Type B pancreatic cell (in vitro differentiated cells): Measurements from ENCODE around the gene DHRS7B. TPM values are rescaled to one million over a fixed set of nuclear protein-coding genes. Genes with fewer than 3 reads are reported as not detected.
"Not testable (repeated sequence)": the region's sequence is repeated elsewhere in the genome, so short reads cannot be mapped to it uniquely, and the experiment has no call there.

Experiments
- DNase-seq: peaks from one replicate; pipeline ENCODE4 v3.0.0; 2021; ENCODE audit warnings: mixed read lengths; ENCODE audit not compliant: unreplicated experiment; ENCODE audit errors: extremely low spot score
- H3K27ac Mint-ChIP-seq: 2 replicates; pipeline ENCODE4 v1.8.0; 2021; ENCODE audit warnings: mild to moderate bottlenecking, mixed read lengths
- H3K27me3 Mint-ChIP-seq: 2 replicates; pipeline ENCODE4 v1.8.0; 2021; ENCODE audit warnings: mixed read lengths
- H3K36me3 Mint-ChIP-seq: 2 replicates; pipeline ENCODE4 v1.8.0; 2021; ENCODE audit warnings: mixed read lengths
- H3K4me1 Mint-ChIP-seq: one replicate; pipeline ENCODE4 v1.8.0; 2021; ENCODE audit warnings: mixed read lengths; ENCODE audit not compliant: unreplicated experiment
- H3K4me3 Mint-ChIP-seq: 2 replicates; pipeline ENCODE4 v1.8.0; 2021; ENCODE audit warnings: mild to moderate bottlenecking, mixed read lengths
- H3K9me3 Mint-ChIP-seq: 2 replicates; pipeline ENCODE4 v1.8.0; 2021; ENCODE audit warnings: mixed read lengths
- CTCF ChIP-seq: fragments of 200-600 bp; sonication (generic); conservative IDR thresholded peaks from 2 replicates; pipeline ENCODE4 v1.5.0; 2021; ENCODE audit warnings: antibody characterized with exemption, mild to moderate bottlenecking
- total RNA-seq: library from RNA; stranded (reverse); gene quantifications from 2 replicates; pipeline ENCODE4 v1.2.1, GENCODE V29; 2021; ENCODE audit warnings: low replicate concordance

The DHRS7B gene
- total RNA-seq, 1 donor from 2014 or later, result 17.5 TPM

GRCh38 chr17:21140911-21141310 lies 14.1 kb downstream of the DHRS7B start:
- no peaks in the 10 kb centered on the region for H3K9me3 Mint-ChIP-seq
- no peak overlapping the region for H3K4me3 Mint-ChIP-seq
- no peak for DNase-seq
- H3K36me3 Mint-ChIP-seq, result peaks cover 13% of the 10 kb centered on the region
- H3K27ac Mint-ChIP-seq, result no peak overlapping the region
- H3K27me3 Mint-ChIP-seq, result no peaks in the 10 kb centered on the region
- TF ChIP-seq CTCF, result no peak
- H3K4me1 Mint-ChIP-seq, result no peaks in the 10 kb centered on the region

DNA sequence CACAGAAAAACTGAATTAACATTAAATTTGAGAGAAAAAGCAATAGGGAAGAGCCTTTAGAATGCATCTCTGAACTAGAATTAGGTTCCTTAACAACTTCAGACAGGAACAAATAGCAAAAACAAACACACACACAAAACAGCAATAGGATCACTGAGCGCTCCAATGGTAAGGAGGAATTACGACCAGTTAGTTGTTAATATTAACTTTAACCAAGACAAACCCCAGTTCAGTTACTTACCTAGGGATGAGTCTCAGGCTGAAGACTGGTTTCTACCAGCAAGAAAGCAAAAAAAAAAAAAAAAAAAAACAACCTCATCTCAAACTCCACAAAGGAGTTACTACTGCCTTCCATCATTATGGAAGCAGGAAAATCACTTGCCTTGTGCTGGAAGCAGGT lies 14.6 kb downstream of the DHRS7B start:
- no peaks in the 10 kb centered on the region for H3K27me3 Mint-ChIP-seq
- no peak overlapping the region for H3K4me3 Mint-ChIP-seq
- no peak for TF ChIP-seq CTCF
- no peak for DNase-seq
- no peaks in the 10 kb centered on the region for H3K4me1 Mint-ChIP-seq
- peaks cover 16% of the 10 kb centered on the region for H3K36me3 Mint-ChIP-seq
- H3K27ac Mint-ChIP-seq, result no peak overlapping the region
- no peaks in the 10 kb centered on the region for H3K9me3 Mint-ChIP-seq

- H3K27ac Mint-ChIP-seq, H3K27me3 Mint-ChIP-seq, DNase-seq, H3K9me3 Mint-ChIP-seq, H3K4me1 Mint-ChIP-seq, H3K4me3 Mint-ChIP-seq: not testable (repeated sequence)
- peaks cover 23% of the 10 kb centered on the region for H3K36me3 Mint-ChIP-seq
These were observed 15.3 kb downstream of the DHRS7B start for GRCh38 chr17:21142065-21142464.

DNA sequence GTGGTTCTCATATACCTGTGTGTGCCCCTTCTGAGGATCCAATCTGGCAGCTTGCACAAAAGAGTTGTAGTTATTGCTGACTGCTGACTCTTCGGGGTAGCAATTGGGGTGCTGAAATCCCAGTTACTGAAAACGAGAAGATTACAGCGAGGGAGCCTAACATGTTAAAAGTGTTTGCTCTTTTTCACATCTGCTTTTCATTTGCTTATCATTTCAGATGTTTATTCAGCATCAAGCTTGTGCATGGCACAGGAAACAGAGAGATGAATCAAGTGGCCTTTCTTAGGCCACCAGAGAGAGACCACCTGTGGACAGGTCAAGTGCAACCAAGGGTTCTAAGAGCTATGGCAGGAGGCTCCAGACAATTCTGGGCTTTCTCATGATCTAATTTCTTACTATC lies 16.9 kb downstream of the DHRS7B start:
- no peak overlapping the region for H3K27ac Mint-ChIP-seq
- peaks cover 30% of the 10 kb centered on the region for H3K36me3 Mint-ChIP-seq
- H3K9me3 Mint-ChIP-seq, result peaks cover 2% of the 10 kb centered on the region
- no peak for TF ChIP-seq CTCF
- no peak overlapping the region for H3K4me3 Mint-ChIP-seq
- DNase-seq, result no peak
- no peaks in the 10 kb centered on the region for H3K27me3 Mint-ChIP-seq
- H3K4me1 Mint-ChIP-seq, result no peaks in the 10 kb centered on the region

GRCh38 chr17:21144299-21144698 lies 17.5 kb downstream of the DHRS7B start:
- peaks cover 36% of the 10 kb centered on the region for H3K36me3 Mint-ChIP-seq
- H3K27ac Mint-ChIP-seq, H3K4me3 Mint-ChIP-seq, H3K4me1 Mint-ChIP-seq, H3K9me3 Mint-ChIP-seq, H3K27me3 Mint-ChIP-seq, DNase-seq: not testable (repeated sequence)

- H3K4me1 Mint-ChIP-seq, result no peaks in the 10 kb centered on the region
- H3K27ac Mint-ChIP-seq, result no peak overlapping the region
- H3K9me3 Mint-ChIP-seq, result peaks cover 4% of the 10 kb centered on the region
- no peak overlapping the region for H3K4me3 Mint-ChIP-seq
- DNase-seq, result no peak
- no peak for TF ChIP-seq CTCF
- peaks cover 40% of the 10 kb centered on the region for H3K36me3 Mint-ChIP-seq
- no peaks in the 10 kb centered on the region for H3K27me3 Mint-ChIP-seq
These were observed 19.7 kb downstream of the DHRS7B start for GRCh38 chr17:21146362-21147015.

DNA sequence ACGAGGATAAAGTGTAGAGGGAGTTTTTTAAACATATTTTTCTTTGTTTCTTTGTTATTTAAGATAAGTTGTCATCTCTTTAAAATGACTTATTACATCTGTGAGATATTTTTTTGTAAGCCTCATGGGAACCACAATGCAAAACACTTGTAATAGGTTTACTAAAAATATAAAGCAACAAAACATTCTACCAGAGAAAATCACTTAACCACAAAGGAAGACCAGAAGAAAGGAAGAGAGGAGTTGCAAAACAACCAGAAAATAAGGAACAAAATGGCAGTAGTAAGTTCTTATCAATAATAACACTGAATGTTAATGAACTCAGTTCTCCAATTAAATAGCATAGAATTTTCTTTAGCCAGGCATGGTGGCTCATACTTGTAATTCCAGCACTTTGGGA lies 22.9 kb downstream of the DHRS7B start:
- TF ChIP-seq CTCF, result no peak
- no peaks in the 10 kb centered on the region for H3K27me3 Mint-ChIP-seq
- no peak for DNase-seq
- H3K36me3 Mint-ChIP-seq, result peaks cover 35% of the 10 kb centered on the region
- no peaks in the 10 kb centered on the region for H3K4me1 Mint-ChIP-seq
- no peak overlapping the region for H3K27ac Mint-ChIP-seq
- peaks cover 4% of the 10 kb centered on the region for H3K9me3 Mint-ChIP-seq
- no peak overlapping the region for H3K4me3 Mint-ChIP-seq
